HG03575 (cell line): ENCODE data around the gene GABARAP.

Experiments
- ATAC-seq: cut with Tn5 transposase; IDR thresholded peaks from one replicate; pipeline ENCODE4 v1.9.1; 2021; ENCODE audit not compliant: unreplicated experiment, insufficient number of reproducible peaks, low FRiP score; ENCODE audit errors: extremely low read depth

Gene GABARAP

DNA sequence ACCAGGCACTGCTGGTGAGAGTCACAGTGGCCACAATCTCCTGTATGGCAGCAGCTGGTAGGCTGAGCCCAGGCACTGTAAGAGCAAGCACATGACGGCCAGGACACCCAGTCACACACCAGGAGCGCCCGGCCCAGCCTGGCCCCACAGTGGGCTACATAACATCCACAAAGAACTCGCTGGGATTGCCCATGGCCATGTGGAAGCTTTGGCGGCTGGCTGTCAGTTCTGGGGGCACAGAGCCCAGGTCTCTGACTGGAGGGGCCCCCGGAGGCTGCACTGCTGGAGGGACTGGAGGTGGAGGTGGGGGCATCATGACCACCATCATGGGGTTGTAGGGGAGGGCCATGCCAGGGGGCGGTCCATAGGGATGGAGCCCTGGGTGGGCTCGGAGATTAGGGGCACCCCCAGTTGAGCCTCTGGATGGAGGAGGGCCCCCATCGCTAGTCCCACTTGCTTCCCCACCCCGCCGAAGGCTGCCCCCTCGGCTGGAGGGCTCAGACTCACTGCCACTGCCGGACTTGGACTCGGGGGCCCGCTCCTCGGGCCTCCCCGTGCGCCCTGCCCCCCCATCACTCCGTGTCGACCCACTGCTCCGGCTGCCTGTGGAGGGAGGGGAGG is 16.4 kb downstream of the GABARAP start:
- no peak for ATAC-seq

DNA sequence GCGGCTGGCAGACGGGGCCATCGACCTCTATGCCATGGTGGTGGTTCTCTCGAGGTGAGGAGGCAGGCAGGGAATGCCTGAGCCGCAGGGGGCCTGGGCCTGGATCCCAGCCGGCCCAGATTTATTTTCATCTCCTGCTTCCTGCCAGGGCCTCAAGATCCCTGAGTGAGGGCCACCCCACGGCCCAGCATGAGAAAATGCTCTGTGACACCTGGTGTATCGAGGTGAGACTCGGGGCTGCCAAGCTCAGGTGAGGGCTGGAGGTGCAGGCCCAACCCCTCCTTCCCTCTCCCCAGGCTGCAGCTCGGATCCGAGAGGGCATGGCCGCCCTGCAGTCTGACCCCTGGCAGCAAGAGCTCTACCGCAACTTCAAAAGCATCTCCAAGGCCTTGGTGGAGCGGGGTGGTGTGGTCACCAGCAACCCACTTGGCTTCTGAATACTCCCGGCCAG is 17.6 kb downstream of the GABARAP start:
- no peak for ATAC-seq

DNA sequence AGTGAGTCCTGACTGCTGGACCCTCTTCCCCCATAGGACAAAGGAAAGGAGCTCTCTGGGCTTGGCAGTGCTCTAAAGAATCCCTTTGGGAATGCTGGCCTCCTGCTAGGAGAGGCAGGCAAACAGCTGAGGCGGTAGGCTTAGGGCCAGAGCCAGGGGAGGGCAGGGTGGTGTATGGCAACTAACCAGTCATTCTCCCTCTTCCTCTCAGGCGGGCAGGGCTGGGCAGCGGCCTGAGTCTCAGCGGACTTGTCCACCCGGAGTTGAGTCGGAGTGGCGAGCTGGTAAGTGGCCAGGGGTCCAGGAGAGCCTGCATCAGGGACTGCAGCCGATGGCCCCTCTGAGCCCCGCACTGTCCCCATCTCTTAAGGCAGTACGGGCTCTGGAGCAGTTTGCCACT is 18.1 kb downstream of the GABARAP start:
- ATAC-seq: no peak

DNA sequence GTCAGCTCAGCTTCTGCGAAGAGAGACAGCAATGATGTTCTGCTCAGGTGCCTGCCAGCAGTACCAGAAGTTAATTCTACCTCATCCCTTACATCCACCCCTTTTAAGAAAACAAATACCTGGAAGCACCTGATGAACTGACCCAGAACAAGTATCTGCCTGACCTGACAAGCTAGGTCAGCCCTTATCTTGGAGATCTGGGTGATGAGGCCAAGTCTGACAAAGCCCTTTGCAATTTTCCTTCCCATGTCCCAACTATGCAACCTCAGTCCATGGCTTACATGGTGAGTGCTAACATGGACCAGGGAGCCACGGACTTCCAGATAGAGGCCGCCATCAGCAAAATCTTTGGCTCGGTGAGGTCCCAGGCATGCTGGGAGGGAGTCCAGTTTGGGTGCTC is 18.9 kb downstream of the GABARAP start:
- no peak for ATAC-seq

DNA sequence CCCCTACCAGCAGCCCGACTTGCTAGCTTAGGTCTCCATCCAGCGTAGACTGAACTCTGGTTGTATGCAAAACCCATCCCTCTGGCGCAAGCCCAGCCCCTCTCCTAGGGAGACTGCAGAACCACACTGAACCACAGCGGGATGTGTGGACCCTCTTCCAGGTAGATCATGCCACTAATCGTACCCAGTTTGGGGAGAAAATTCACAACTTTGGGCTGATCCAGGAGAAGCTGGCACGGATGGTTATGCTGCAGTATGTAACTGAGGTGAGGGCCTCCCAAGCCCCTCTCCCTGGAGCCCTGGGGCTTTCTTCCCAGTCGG is 19.3 kb downstream of the GABARAP start:
- no peak for ATAC-seq

DNA sequence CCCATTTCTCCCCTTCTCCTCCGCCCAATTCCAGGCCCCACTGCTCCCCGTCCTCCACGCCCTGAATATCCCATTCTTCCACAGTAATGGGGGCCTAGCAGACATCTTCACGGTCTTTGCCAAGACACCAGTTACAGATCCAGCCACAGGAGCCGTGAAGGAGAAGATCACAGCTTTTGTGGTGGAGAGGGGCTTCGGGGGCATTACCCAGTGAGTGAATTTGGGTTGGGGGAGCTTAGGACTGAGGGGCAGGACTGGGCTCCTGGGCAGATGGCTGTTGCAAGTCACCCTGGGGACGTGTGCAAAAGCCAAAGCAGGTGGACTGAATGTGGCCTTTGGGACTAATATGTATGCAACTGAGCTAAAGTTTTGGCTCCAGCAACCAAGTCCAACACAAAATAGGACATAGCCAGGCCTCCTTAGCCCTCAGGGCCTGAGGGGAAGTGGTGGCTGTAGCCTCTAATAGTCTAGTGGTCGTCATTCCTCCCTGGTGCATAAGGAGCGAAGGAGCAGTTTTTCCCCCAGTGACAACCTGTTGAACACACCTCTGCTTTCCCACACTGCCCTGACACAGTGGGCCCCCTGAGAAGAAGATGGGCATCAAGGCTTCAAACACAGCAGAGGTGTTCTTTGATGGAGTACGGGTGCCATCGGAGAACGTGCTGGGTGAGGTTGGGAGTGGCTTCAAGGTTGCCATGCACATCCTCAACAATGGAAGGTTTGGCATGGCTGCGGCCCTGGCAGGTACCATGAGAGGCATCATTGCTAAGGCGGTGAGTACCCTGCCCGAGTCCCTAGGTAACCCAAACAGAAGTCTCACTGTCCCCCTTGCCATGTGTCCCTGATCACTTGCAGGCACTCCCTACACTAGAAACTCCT is 19.9 kb downstream of the GABARAP start:
- ATAC-seq: no peak

DNA sequence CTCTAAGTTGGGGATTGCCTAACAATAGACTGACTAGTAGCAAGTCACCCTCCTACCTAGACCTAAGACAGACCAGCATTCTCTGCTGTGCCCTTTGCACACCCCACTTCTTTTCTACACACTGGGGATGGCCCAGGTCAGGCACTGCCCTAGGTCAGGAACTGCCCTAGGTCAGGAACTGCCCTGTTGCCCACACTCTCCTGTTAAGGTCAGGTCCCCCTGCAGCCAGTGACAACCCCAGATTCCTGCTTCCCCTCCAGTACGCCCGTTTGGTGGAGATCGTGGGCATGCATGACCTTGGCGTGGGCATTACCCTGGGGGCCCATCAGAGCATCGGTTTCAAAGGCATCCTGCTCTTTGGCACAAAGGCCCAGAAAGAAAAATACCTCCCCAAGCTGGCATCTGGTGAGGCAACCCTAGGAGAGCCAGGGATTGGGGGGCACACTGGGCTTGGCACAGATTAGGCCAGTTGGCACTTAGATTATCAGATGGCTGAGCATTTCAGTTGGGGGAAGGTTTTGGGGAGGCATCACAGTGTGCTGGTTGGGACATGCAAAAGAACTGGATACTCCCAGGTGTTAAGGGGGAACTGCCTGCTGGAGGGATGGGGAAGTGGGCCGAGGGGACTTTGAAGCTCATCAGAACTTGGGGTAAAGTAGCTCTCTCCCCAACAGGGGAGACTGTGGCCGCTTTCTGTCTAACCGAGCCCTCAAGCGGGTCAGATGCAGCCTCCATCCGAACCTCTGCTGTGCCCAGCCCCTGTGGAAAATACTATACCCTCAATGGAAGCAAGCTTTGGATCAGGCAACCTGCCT is 20.8 kb downstream of the GABARAP start:
- no peak for ATAC-seq

DNA sequence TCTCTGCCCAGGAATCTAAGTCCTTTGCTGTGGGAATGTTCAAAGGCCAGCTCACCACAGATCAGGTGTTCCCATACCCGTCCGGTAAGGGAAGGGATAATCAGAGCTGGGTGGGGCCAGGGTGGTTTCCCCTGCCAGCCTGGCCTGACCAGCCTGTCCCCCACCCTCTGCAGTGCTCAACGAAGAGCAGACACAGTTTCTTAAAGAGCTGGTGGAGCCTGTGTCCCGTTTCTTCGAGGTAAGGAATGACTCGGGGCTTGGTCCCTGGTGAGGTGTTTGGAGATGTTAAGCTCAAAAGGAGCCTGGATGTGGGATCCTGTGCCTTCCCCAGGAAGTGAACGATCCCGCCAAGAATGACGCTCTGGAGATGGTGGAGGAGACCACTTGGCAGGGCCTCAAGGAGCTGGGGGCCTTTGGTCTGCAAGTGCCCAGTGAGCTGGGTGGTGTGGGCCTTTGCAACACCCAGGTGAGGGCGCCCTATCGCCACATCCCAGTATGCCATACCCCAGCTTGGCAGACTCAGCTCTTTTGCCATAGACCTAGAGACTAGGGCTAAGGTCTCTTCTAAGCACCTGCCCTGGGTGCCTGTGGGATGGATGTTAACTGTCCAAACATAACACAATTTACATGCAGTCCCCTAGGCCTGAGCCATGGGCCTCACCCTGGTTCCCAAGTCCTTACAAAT is 21.5 kb downstream of the GABARAP start:
- ATAC-seq: no peak

DNA sequence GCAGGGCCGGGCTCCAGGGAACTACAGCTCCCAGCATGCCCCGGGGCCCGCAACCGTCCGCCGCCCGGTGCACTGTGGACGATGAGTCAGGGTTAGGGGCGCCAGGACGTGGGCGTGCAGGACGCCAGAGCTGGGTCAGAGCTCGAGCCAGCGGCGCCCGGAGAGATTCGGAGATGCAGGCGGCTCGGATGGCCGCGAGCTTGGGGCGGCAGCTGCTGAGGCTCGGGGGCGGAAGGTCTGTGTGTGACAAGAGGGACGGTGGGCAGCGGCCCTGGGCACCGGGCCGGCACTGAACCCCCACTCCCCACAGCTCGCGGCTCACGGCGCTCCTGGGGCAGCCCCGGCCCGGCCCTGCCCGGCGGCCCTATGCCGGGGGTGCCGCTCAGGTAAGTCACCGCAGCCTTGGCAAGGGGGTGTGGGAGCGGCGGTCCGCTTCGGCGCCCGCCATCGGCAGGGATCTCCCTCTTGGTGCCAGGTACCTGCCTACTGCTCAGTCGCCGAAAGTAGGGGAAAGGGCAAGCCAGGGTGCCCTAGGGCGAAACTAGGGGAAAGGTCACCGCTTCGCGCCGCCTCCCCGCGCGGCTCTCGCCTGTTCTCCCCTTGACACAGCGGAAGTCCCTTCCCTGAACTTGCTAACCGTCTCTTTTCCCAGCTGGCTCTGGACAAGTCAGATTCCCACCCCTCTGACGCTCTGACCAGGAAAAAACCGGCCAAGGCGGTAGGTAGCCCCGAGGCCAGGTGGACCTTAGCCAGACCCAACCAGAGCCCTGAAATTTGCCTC is 22.2 kb downstream of the GABARAP start, which contains the start of the genes ACADVL and DLG4:
ACADVL (plus strand) TSS at position 127 of the 781 bp plus-strand sequence; CDS start at position 174, 47 bp downstream.
DLG4 (minus strand) TSS at position 25 of the 781 bp plus-strand sequence.
- no peak for ATAC-seq

DNA sequence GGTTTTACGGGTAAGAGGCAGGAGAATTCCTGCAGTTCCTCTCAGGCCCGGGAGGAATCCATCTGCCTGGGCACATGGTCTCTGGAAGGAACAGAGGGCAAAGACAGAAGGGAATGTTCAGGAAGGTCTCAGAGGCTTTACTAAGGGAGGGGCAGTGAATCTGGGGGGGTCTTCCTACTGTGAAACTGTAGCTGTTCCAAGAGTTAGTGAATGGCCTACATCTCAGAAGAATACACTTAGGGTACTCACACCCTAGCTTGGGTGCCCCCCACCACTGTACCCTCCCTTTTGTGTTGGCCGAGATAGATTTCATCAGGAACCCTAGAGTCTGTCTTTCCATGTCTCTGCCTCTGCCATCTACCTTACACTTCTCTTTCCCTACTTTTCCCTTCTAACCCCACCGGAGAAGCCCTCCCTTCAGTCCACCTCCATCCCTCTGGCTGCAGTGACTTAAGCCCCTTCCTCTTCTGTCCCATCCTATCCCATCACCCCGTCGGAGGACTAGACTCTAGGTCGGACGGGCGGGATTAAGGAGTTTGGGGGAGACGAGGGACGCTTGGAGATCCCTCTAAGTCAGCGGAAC is 22.9 kb downstream of the GABARAP start:
- no peak for ATAC-seq

DNA sequence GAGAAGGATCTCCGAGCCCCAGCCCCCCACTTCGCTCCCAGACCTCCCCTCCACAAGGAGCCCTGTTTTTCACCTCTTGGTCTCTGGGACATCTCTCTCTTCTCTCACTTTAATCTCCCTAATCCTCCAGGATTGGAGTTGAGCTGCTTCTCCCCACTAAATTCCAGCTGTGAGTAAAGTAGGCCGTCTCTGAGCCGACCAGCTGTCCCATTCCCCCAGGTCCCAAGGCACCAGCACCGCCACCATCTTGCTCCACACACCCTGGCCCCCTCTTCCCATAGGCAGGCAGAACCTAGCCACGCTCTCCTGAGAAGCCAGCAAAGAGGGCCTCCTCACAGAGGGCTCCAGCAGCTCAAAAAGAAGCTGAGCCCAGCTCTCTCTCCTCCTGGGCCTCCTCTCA is 23.5 kb downstream of the GABARAP start:
- ATAC-seq: no peak

DNA sequence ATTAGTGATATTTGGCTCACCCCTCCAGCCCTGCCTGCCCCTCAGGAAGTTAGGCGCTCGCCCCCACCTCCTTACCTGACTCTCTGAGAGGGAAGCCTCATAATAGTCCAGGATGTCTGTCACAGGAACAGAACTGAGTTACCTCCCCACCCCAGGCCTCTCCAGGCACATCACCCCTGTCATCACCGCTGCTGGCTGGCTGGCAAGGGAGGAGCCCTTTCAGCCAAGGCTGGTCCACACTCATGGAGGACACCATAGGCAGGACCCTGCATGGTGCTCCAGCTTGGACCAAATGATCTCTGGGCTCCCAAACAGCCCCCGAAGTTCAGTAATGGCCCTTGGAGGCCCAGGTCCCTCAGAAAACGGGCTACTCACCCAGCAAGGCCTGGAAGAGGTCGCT is 24.1 kb downstream of the GABARAP start:
- no peak for ATAC-seq

DNA sequence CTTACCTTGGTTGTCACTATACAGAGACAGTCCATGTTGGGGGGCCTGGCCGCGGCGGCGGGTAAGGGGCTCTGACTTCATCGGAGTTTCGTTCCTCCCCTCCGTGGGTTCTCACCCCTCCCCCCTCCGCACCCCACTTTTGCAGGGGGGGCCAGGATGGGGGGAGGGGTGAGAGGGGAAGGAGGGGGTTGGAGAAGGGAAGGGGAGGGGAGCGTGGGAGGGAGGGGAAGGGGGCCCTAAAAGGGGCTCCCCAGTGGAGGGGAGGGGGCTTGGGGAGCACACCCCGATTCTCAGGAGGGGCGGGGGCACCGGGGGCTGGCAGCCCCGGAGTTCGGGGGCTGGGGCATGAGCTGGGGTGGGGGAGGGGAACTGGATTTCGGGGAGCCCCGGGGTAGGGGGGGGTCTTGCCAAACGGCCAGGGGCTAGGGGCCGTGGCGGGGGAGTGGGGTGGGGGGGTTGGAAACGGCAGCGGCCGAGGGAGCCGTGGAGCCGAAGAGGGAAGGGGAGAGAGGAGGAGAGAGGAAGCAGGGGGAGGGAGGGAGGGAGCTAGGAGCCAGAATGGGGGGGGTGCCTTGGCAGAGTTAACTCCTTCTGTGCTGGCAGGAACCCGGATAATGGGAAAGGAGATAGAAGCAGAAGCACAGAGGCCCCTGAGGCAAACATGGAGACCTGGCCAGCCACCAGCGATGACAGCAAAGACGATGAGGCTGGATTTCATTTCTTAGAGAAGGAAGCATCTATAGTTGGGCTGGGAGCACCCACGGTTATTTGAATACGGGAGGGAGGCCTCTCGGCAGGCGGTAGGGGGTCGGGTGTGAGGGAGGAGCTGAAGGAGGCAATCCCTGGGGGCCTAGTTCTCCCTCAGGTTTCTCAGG is 24.9 kb downstream of the GABARAP start:
- no peak for ATAC-seq

DNA sequence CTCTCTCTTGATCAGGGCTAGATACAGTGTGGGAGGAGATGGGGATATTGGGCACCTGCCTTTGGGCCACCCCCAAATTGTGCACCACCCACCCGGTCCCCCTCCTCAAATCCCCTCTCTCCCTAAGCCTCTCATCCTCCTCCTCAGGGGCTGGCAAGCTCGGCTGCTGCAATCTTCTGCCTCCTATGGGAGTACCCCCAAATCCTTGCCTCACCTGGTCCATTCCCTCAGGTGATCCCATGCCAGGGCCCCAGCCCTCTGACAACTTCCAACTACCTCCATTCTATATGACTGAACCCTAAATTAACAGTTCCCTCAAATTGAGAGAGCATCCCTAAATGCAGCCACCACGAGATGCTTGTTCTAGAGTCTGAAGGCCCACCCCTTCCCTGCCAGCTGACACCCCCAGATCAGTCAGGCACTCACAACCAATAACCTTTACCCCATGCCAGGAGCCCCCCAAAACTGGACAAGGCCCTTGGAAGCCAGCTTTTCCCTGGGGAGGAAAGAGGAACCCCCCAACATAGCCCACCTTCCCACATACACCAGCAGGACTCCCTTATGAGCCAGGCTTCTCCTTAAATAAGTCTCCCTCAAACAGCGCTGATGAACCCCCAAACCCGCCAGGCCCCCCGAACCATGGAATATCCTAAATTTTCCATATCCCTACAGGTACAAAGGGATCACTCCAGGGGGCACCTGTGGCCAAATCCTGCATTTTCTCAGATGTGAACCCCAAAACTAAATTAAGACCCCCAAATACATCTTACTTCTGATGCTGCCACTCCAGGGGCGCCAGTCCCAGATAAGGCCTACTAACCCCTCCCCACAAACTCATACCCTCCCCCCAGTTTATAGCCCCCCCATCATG is 25.8 kb downstream of the GABARAP start:
- no peak for ATAC-seq

DNA sequence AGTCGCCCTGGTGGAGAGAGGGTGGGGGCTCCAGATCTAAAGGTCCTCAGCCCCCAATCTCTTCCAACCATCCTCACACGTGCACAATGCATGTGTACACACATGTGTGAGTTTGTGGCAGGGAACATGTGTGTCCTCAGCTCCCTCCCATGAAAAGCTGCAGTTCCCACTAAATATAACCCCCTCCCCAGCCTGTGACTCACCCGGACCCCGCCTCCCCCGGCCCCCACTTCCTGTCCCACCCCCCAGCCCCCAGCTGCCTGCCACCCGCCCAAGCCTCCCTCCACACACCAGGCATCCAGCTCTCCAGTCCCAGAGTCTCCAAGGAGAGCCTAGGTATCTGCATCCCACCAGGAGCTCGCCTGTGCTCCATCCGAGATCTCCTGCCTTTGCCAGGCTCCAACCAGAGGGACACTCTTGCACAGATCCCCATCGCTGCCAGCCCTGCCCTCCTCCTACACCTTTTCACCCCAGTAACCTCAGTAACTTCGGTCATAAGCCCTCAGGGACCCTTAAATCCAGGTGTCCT is 26.5 kb downstream of the GABARAP start:
- no peak for ATAC-seq

DNA sequence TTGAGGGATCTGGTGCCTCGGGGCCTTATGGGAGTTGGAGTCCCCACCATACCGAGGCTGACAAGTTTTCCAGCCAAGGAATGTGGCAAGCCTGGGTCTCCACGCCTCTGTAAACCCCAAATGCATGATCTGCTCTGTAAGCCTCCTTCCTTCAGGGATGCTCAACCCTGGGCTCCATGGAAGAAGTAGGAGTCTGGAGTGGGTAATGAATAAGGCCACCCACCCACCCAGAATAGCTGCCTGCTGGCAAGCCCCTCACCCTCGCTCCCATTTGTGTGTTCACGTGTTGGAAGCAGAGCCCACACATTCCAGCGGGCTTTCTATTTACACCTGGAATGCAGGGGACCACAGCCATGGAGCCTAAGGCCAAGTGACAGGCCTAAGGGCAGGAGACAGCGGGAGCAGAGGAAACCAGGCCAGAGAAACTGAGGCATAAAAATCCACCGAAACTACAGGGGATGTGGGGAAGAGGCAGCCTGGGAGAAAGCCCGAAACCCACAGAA is 27.1 kb downstream of the GABARAP start:
- no peak for ATAC-seq
